Measurements from ENCODE around the gene EPS8. TPM values are rescaled to one million over a fixed set of nuclear protein-coding genes. Genes with fewer than 3 reads are reported as not detected.
A peak's percentile ranks its signal among the peaks of the same experiment; 100 is the strongest.

EPS8 gene
- polyA plus RNA-seq, 1 experiment = 69.9 TPM

GRCh38 chr12:15664491-15664890 is 124.7 kb downstream of the EPS8 start:
- Histone ChIP-seq H3K9me3 (ENCODE audit: control insufficient read depth, insufficient read depth, low read length) (no peaks in the 10 kb centered on the region), H3K27ac (ENCODE audit: low read depth, low read length) (no peak overlapping the region), H3K27me3 (ENCODE audit: control insufficient read depth, insufficient read depth, low read length) (no peaks in the 10 kb centered on the region), H3K4me3 (ENCODE audit: low read depth, low read length) (no peak overlapping the region)
- ChIA-PET POLR2A (no interaction called here), CTCF (no interaction called here)
- DNase-seq (ENCODE audit: low read depth, low spot score) = no peak
- TF ChIP-seq, protein P1, sequence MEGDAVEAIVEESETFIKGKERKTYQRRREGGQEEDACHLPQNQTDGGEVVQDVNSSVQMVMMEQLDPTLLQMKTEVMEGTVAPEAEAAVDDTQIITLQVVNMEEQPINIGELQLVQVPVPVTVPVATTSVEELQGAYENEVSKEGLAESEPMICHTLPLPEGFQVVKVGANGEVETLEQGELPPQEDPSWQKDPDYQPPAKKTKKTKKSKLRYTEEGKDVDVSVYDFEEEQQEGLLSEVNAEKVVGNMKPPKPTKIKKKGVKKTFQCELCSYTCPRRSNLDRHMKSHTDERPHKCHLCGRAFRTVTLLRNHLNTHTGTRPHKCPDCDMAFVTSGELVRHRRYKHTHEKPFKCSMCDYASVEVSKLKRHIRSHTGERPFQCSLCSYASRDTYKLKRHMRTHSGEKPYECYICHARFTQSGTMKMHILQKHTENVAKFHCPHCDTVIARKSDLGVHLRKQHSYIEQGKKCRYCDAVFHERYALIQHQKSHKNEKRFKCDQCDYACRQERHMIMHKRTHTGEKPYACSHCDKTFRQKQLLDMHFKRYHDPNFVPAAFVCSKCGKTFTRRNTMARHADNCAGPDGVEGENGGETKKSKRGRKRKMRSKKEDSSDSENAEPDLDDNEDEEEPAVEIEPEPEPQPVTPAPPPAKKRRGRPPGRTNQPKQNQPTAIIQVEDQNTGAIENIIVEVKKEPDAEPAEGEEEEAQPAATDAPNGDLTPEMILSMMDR (IDR thresholded peaks at IDR 0.05; ENCODE audit: low read depth, low read length) = no peak

DNA sequence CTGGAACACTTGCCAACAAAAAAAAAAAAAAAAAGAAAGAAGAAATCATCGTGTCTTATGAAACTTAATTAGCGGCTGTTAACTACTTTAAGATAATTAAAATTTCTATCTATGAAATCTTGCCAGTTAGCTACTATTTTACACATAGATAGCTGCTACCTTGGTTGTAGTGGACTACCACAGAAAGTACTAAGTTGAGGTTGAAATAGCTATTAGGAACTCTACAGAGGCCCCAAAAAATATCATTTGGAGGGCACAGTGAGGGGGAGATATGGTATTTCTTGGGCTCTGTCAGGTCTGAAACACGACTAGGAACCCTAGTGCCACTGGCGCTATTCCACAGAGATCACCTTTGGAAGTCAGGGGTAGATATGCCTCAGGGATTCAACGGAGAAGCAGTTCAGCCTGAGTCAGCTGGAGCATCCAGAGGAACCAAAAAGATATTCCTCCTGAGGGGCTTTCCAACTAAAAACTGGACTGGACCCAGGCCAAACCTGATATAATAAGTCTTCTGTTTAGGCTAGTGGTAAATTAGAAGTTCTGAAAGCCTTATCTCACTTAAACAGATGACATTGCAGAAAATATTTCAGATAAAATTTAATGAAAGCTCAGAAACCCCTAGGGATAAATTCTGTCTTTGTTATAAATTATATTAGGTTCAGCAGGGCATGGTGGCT is 126.1 kb downstream of the EPS8 start:
- ChIA-PET POLR2A (interaction anchor here (0.7 to 1.0 kb wide), 5 partner anchors 20 to 235 kb away, joined by 3 to 6 read pairs (median 4); partner anchors contain the start of gene EPS8), CTCF (interaction anchor here (1.3 to 2.0 kb wide), 3 partner anchors 118 to 193 kb away, joined by 3 to 7 read pairs (median 4); no protein-coding TSS in a partner anchor)
- no peak for DNase-seq (ENCODE audit: low read depth, low spot score)
- H3K4me3 ChIP-seq (ENCODE audit: low read depth, low read length) = no peak overlapping the region
- TF ChIP-seq, protein P1 (IDR thresholded peaks at IDR 0.05; ENCODE audit: low read depth, low read length) = no peak
- peak overlapping the region; percentile 69 for H3K27ac ChIP-seq (ENCODE audit: low read depth, low read length)
- no peaks in the 10 kb centered on the region for H3K9me3 ChIP-seq (ENCODE audit: control insufficient read depth, insufficient read depth, low read length)
- no peaks in the 10 kb centered on the region for H3K27me3 ChIP-seq (ENCODE audit: control insufficient read depth, insufficient read depth, low read length)

DNA sequence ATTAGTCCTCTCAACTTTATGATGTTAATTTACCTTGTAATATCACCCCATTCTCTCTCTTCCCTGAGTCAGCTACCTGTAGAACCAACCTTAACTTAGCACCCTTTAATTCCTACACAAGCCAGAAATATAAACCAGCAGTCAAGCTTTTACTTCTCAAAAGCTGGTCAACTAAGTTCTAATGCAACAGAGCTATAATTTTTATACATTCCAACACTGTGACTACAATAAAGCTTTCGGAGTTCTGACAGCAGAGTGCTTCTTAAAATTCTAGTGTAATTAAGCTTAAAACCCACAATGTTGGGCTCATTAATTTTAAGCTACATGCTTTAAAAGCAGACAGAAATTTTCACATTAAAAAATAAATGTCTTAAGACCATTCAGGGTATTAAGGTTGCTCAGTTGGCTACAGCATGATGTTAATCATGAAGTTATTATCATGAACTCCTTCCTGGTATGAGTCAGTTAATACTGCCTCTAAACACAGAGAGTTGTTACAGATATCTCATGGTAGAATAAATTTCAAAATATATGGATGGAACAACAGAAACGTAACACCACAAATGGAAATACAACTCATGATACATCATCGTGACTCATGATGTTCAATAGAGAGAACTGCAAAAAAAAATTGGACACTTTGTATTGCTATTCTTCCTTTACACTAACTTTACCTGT is 126.7 kb downstream of the EPS8 start:
- Histone ChIP-seq H3K4me3 (ENCODE audit: low read depth, low read length) (no peak overlapping the region), H3K27me3 (ENCODE audit: control insufficient read depth, insufficient read depth, low read length) (no peaks in the 10 kb centered on the region), H3K27ac (ENCODE audit: low read depth, low read length) (peak overlapping the region; percentile 25), H3K9me3 (ENCODE audit: control insufficient read depth, insufficient read depth, low read length) (no peaks in the 10 kb centered on the region)
- TF ChIP-seq, protein P1 (IDR thresholded peaks at IDR 0.05; ENCODE audit: low read depth, low read length) = no peak
- DNase-seq (ENCODE audit: low read depth, low spot score) = peak; percentile 69
- ChIA-PET POLR2A (interaction anchor here (0.7 to 1.4 kb wide), 6 partner anchors 16 to 236 kb away, joined by 3 to 6 read pairs (median 4); partner anchors contain the start of gene EPS8), CTCF (interaction anchor here (1.3 to 2.0 kb wide), 4 partner anchors 72 to 193 kb away, joined by 3 to 7 read pairs (median 5); no protein-coding TSS in a partner anchor)

DNA sequence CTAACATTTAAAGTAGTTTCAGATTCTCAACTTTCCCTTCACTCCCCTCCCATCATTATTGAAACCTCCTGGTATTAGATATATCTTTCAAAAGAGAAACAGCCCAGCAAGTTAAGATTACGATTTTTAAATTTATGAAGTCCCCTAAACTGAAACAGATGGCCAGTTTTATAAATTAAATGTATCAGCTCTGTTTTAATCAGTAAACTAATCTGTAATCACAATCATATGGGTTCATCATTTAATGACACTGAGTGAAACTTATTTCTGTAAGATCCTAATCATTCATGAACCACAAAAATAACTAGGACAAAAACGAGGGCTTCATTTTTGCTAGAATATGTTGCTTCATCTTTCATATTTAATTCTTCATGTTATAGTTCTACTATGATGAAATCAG is 137.8 kb downstream of the EPS8 start:
- Histone ChIP-seq H3K4me3 (ENCODE audit: low read depth, low read length) (no peak overlapping the region), H3K27me3 (ENCODE audit: control insufficient read depth, insufficient read depth, low read length) (no peaks in the 10 kb centered on the region), H3K27ac (ENCODE audit: low read depth, low read length) (no peak overlapping the region), H3K9me3 (ENCODE audit: control insufficient read depth, insufficient read depth, low read length) (peaks cover 2% of the 10 kb centered on the region; the same call in 1 of the 2 replicates)
- ChIA-PET POLR2A (no interaction called here), CTCF (no interaction called here)
- no peak for DNase-seq (ENCODE audit: low read depth, low spot score)
- TF ChIP-seq, protein P1 (IDR thresholded peaks at IDR 0.05; ENCODE audit: low read depth, low read length) = no peak
